Endothelial cell of umbilical vein (primary cell): ENCODE data around the gene CHST12. TPM values are rescaled to one million over a fixed set of nuclear protein-coding genes. Genes with fewer than 3 reads are reported as not detected.

Source experiments
- BruUV-seq: library from RNA; stranded (reverse); fragments of 400-500 nt; replicated peaks from 2 replicates; lab custom pipeline; 2021; lab: Mats Ljungman, UMichigan
- CTCF ChIA-PET: fragments of 300-600, 350-600 bp; sonication (Branson Sonifier 250); formaldehyde crosslinking; loops from one replicate; lab custom pipeline; 2021; ENCODE audit warnings: antibody characterized with exemption, inconsistent platforms; lab: Charles Lee
- POLR2A ChIA-PET: fragments of 300-600, 350-600 bp; sonication (Branson Sonifier 250); formaldehyde crosslinking; loops from one replicate; lab custom pipeline; 2021; ENCODE audit warnings: antibody characterized with exemption, inconsistent platforms; lab: Charles Lee
- DNase-seq: peaks from one replicate; pipeline ENCODE4 v3.0.0-alpha.2; 2011; ENCODE audit warnings: low read depth, low spot score
- FAIRE-seq: peaks from 2 replicates; lab custom pipeline; 2011; peaks lifted over from hg19 to GRCh38; lab: Jason Lieb, UNC
- H2AFZ ChIP-seq: 2 replicates; pipeline ENCODE4 v1.6.0; 2012; ENCODE audit warnings: low read depth, low read length, control low read depth, inconsistent platforms
- H3K27ac ChIP-seq: 2 replicates; pipeline ENCODE4 v1.5.1; 2011; ENCODE audit warnings: low read depth, mild to moderate bottlenecking, control low read depth, low read length, moderate library complexity; ENCODE audit not compliant: insufficient read depth
- H3K27me3 ChIP-seq, 2 experiments: 2 replicates each; pipeline versions ENCODE4 v1.6.0 to v1.6.1; 2011; ENCODE audit warnings: low read length in 2 of 2, mixed read lengths in 1 of 2; ENCODE audit not compliant: control insufficient read depth in 2 of 2, insufficient read depth in 2 of 2
- H3K36me3 ChIP-seq, 2 experiments: 2 replicates in 1 of 2; 3 replicates in 1 of 2; pipeline ENCODE4 v1.5.1; 2011; ENCODE audit warnings: low read length in 2 of 2, mild to moderate bottlenecking in 1 of 2, moderate library complexity in 1 of 2; ENCODE audit not compliant: control insufficient read depth in 2 of 2, insufficient read depth in 2 of 2; ENCODE audit errors: extremely low read depth in 1 of 2
- H3K4me1 ChIP-seq: 3 replicates; pipeline ENCODE4 v1.5.1; 2011; ENCODE audit warnings: mild to moderate bottlenecking, low read length; ENCODE audit not compliant: control insufficient read depth, insufficient read depth; ENCODE audit errors: extremely low read depth
- H3K4me2 ChIP-seq: 2 replicates; pipeline ENCODE4 v1.6.1; 2011; ENCODE audit warnings: low read length, control low read depth, mixed read lengths; ENCODE audit not compliant: insufficient read depth
- H3K4me3 ChIP-seq, 3 experiments: fragments of 200-600 bp in 1 of 3; sonication (generic), shearing (Covaris generic) in 1 of 3; replicated peaks in 1 of 3; 2 replicates each; pipeline ENCODE4 v1.5.1; 2011 to 2016; ENCODE audit warnings: control low read depth in 3 of 3, low read length in 3 of 3, mild to moderate bottlenecking in 2 of 3, inconsistent platforms in 1 of 3, low read depth in 1 of 3, moderate library complexity in 1 of 3; ENCODE audit not compliant: insufficient read depth in 1 of 3
- H3K79me2 ChIP-seq: 2 replicates; pipeline ENCODE4 v1.6.0; 2012; ENCODE audit warnings: low read length, inconsistent platforms; ENCODE audit not compliant: control insufficient read depth, insufficient read depth
- H3K9ac ChIP-seq: replicated peaks from 2 replicates; pipeline ENCODE3; 2011; ENCODE audit warnings: low read length, control low read depth; ENCODE audit not compliant: insufficient read depth; ENCODE audit errors: extremely low read depth
- H3K9me1 ChIP-seq: replicated peaks from 3 replicates; pipeline ENCODE4 v1.6.0; 2011; ENCODE audit warnings: mild to moderate bottlenecking, low read length; ENCODE audit not compliant: control insufficient read depth, insufficient read depth; ENCODE audit errors: extremely low read depth
- H3K9me3 ChIP-seq: replicated peaks from 2 replicates; pipeline ENCODE4 v1.5.1; 2012; ENCODE audit warnings: low read length, inconsistent platforms; ENCODE audit not compliant: control insufficient read depth, insufficient read depth
- H4K20me1 ChIP-seq: replicated peaks from 2 replicates; pipeline ENCODE3; 2011; ENCODE audit warnings: mild to moderate bottlenecking, low read length; ENCODE audit not compliant: control insufficient read depth, insufficient read depth; ENCODE audit errors: extremely low read depth
- EZH2 ChIP-seq: IDR thresholded peaks from 2 replicates; pipeline ENCODE4 v1.6.1; 2012; ENCODE audit warnings: borderline replicate concordance, low read depth, mild to moderate bottlenecking, moderate library complexity, low read length, inconsistent platforms; ENCODE audit not compliant: severe bottlenecking
- FOS ChIP-seq: IDR thresholded peaks from 2 replicates; pipeline ENCODE4 v1.6.1; 2011; ENCODE audit warnings: mild to moderate bottlenecking, low read length, moderate library complexity, borderline replicate concordance; ENCODE audit not compliant: insufficient read depth
- GATA2 ChIP-seq: IDR thresholded peaks from 2 replicates; pipeline ENCODE4 v1.7.0; 2011; ENCODE audit warnings: low read depth, mild to moderate bottlenecking, moderate library complexity, mixed read lengths, low read length; ENCODE audit not compliant: insufficient read length, insufficient read depth
- JUN ChIP-seq: IDR thresholded peaks from 2 replicates; pipeline ENCODE4 v1.6.1; 2011; ENCODE audit warnings: borderline replicate concordance, low read depth; ENCODE audit not compliant: insufficient read length, insufficient read depth
- MYC ChIP-seq: IDR thresholded peaks from one replicate; pipeline ENCODE4 v1.6.1; 2011; ENCODE audit warnings: mild to moderate bottlenecking, low read depth, low read length
- POLR2A ChIP-seq: IDR thresholded peaks from 2 replicates; pipeline ENCODE4 v1.6.1; 2012; ENCODE audit warnings: low read depth, mild to moderate bottlenecking, control low read depth, low read length
- POLR2AphosphoS5 ChIP-seq: IDR thresholded peaks from 2 replicates; pipeline ENCODE4 v1.6.1; 2012; ENCODE audit warnings: low read depth, mild to moderate bottlenecking, control low read depth, low read length, moderate library complexity; ENCODE audit not compliant: insufficient read depth
- dilution Hi-C: fragments of 300-500 bp; cut with MboI; formaldehyde crosslinking; loops from one replicate; pipeline ENCODE4 v1.15.0; 2019; ENCODE audit warnings: low sequenced_read_pairs; ENCODE audit not compliant: extremely low pct_ligation_motif_present
- intact Hi-C: fragments of 100-400 bp; cut with micrococcal nuclease; formaldehyde crosslinking; loops from one replicate; pipeline ENCODE4 v1.10.0; 2022
- polyA plus RNA-seq, 4 experiments: library from polyadenylated mRNA; depleted of rRNA in 3 of 4; stranded (reverse) in 3 of 4; unstranded in 1 of 4; fragments of >200 nt; gene quantifications; 2 replicates each; pipeline versions ENCODE4 v1.2.1 to v1.2.3, GENCODE V29; 2011 to 2012; ENCODE audit warnings: missing spikeins in 1 of 4
- total RNA-seq: library from RNA; stranded (reverse); gene quantifications from 2 replicates; pipeline ENCODE4 v1.2.3, GENCODE V29; 2021
- TF ChIP-seq, protein P1 (sequence below), 2 donors: IDR thresholded peaks; 1 replicate in 1 of 2; 2 replicates in 1 of 2; pipeline ENCODE4 v1.5.1; 2011; ENCODE audit warnings: low read length in 2 of 2, mild to moderate bottlenecking in 2 of 2, moderate library complexity in 2 of 2, control low read depth in 1 of 2, inconsistent platforms in 1 of 2, low read depth in 1 of 2; ENCODE audit not compliant: insufficient read depth in 1 of 2; ENCODE audit errors: extremely low read depth in 1 of 2
- TF ChIP-seq, protein P2 (sequence below): IDR thresholded peaks from 2 replicates; pipeline ENCODE4 v1.6.1; 2011; ENCODE audit not compliant: insufficient read depth, insufficient read length

Gene CHST12
- total and polyA plus RNA-seq, 2 donors (not counting 3 experiments of a cell fraction or from before 2014, with no cell fraction given): 30.2 to 52.6 TPM

DNA sequence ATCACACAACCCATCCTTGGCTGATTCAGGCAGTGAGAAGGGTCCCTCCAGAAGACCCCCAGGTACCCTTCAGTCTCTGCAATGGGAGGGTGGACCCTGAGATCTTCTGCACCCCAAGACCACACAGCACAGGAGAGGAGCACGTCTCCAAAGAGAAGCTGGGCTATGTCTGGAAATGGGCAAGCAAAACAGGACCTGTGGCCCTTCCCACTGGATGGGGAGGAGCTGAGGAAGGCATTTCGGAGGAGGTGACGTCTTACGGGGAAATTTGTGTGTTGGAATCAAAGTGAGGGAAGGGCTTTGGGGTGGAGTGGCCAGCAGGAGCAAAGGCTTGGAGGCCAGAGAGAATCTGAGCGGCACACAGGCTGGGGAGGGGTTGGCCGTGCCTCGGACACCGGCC is 56.3 kb downstream of the CHST12 start:
- FAIRE-seq: no peak
- no peaks in the 10 kb centered on the region for H3K27me3 ChIP-seq
- DNase-seq: no peak
- H3K27ac ChIP-seq: no peak overlapping the region
- ChIA-PET POLR2A (no interaction called here), CTCF (interaction anchor here (1.1 to 4.8 kb wide), 5 partner anchors 8 to 250 kb away, joined by 3 to 28 read pairs (median 3); no protein-coding TSS in a partner anchor)
- H3K79me2 ChIP-seq: no peaks in the 10 kb centered on the region
- H3K4me3 ChIP-seq: no peak overlapping the region
- H3K9me1 ChIP-seq: no peaks in the 10 kb centered on the region
- dilution Hi-C loops: no loop called here
- H2AFZ ChIP-seq: no peak overlapping the region
- TF ChIP-seq FOS: no peak
- TF ChIP-seq, protein P1, sequence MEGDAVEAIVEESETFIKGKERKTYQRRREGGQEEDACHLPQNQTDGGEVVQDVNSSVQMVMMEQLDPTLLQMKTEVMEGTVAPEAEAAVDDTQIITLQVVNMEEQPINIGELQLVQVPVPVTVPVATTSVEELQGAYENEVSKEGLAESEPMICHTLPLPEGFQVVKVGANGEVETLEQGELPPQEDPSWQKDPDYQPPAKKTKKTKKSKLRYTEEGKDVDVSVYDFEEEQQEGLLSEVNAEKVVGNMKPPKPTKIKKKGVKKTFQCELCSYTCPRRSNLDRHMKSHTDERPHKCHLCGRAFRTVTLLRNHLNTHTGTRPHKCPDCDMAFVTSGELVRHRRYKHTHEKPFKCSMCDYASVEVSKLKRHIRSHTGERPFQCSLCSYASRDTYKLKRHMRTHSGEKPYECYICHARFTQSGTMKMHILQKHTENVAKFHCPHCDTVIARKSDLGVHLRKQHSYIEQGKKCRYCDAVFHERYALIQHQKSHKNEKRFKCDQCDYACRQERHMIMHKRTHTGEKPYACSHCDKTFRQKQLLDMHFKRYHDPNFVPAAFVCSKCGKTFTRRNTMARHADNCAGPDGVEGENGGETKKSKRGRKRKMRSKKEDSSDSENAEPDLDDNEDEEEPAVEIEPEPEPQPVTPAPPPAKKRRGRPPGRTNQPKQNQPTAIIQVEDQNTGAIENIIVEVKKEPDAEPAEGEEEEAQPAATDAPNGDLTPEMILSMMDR (IDR thresholded peaks at IDR 0.05; ENCODE audit: extremely low read depth in 1 of 2, insufficient read depth in 1 of 2, low read depth in 1 of 2, low read length in 2 of 2): no peak
- no peak for TF ChIP-seq POLR2A
- TF ChIP-seq, protein P2, sequence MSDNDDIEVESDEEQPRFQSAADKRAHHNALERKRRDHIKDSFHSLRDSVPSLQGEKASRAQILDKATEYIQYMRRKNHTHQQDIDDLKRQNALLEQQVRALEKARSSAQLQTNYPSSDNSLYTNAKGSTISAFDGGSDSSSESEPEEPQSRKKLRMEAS: no peak
- no peaks in the 10 kb centered on the region for H3K36me3 ChIP-seq
- no peaks in the 10 kb centered on the region for H3K9me3 ChIP-seq
- no TSS peak for BruUV-seq
- H3K9ac ChIP-seq: no peak overlapping the region
- H3K4me1 ChIP-seq: no peaks in the 10 kb centered on the region
- intact Hi-C loops: loop anchor here (10.0 kb wide), 1 partner anchor 405 kb away; no protein-coding TSS in a partner anchor
- no peak overlapping the region for H3K4me2 ChIP-seq
- no peaks in the 10 kb centered on the region for H4K20me1 ChIP-seq

DNA sequence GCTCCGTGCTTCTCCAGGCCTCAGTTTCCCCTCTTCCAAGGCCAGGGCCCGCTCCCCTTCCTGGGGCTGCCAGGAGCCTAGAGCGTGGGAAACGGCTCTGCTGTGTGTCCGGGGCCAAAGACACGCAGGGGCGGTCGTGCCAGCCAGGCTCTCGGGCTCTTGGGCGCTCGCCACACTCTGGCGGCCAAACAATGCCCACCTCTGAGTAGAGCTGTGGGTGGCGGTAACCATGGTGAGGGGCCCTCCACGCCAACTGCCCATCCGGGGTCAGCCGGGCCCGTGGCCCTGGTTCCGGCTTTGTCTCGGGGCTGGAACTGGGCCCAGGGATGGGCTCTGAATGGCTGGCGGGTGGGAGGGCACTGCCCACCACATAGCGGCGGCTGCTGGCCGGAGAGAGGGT is 56.8 kb downstream of the CHST12 start:
- Histone ChIP-seq H3K9me3 (no peaks in the 10 kb centered on the region), H3K4me1 (no peaks in the 10 kb centered on the region), H3K27me3 (no peaks in the 10 kb centered on the region), H4K20me1 (no peaks in the 10 kb centered on the region), H3K79me2 (no peaks in the 10 kb centered on the region), H3K9ac (no peak overlapping the region), H3K36me3 (no peaks in the 10 kb centered on the region), H2AFZ (no peak overlapping the region), H3K9me1 (no peaks in the 10 kb centered on the region), H3K4me2 (no peak overlapping the region), H3K4me3 (no peak overlapping the region), H3K27ac (no peak overlapping the region)
- dilution Hi-C loops (no loop called here), intact Hi-C loops (no loop called here)
- TF ChIP-seq FOS (no peak), POLR2AphosphoS5 (no peak), GATA2 (no peak), POLR2A (no peak), EZH2 (no peak), MYC (no peak), JUN (no peak)
- TF ChIP-seq, protein P1 (IDR thresholded peaks at IDR 0.05; ENCODE audit: extremely low read depth in 1 of 2, insufficient read depth in 1 of 2, low read depth in 1 of 2, low read length in 2 of 2): no peak
- TF ChIP-seq, protein P2: no peak
- BruUV-seq: no TSS peak
- ChIA-PET CTCF (interaction anchor here (1.5 to 4.8 kb wide), 2 partner anchors 10 to 18 kb away, joined by 3 to 28 read pairs; no protein-coding TSS in a partner anchor), POLR2A (no interaction called here)
- FAIRE-seq: no peak
- no peak for DNase-seq
